Measurements from ENCODE around the gene SLC1A7.
A peak's percentile ranks its signal among the peaks of the same experiment; 100 is the strongest.

The SLC1A7 gene

GRCh38 chr1:53176452-53177208, 34.2 kb upstream of the SLC1A7 start:
- DNase-seq (ENCODE audit: low read depth): no peak
- TF ChIP-seq, protein P1, sequence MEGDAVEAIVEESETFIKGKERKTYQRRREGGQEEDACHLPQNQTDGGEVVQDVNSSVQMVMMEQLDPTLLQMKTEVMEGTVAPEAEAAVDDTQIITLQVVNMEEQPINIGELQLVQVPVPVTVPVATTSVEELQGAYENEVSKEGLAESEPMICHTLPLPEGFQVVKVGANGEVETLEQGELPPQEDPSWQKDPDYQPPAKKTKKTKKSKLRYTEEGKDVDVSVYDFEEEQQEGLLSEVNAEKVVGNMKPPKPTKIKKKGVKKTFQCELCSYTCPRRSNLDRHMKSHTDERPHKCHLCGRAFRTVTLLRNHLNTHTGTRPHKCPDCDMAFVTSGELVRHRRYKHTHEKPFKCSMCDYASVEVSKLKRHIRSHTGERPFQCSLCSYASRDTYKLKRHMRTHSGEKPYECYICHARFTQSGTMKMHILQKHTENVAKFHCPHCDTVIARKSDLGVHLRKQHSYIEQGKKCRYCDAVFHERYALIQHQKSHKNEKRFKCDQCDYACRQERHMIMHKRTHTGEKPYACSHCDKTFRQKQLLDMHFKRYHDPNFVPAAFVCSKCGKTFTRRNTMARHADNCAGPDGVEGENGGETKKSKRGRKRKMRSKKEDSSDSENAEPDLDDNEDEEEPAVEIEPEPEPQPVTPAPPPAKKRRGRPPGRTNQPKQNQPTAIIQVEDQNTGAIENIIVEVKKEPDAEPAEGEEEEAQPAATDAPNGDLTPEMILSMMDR (IDR thresholded peaks at IDR 0.05; ENCODE audit: low read depth, low read length, missing control alignments): no peak
- in situ Hi-C loops (cut with HindIII; ENCODE audit: low sequenced_read_pairs): no loop called here
- no peak overlapping the region for H3K4me3 ChIP-seq (ENCODE audit: low read depth, low read length)

- TF ChIP-seq, protein P1 (IDR thresholded peaks at IDR 0.05; ENCODE audit: low read depth, low read length, missing control alignments): no peak
- in situ Hi-C loops (cut with HindIII; ENCODE audit: low sequenced_read_pairs): no loop called here
- no peak overlapping the region for H3K4me3 ChIP-seq (ENCODE audit: low read depth, low read length)
- no peak for DNase-seq (ENCODE audit: low read depth)
Measured at GRCh38 chr1:53174971-53175913, 32.8 kb upstream of the SLC1A7 start.

DNA sequence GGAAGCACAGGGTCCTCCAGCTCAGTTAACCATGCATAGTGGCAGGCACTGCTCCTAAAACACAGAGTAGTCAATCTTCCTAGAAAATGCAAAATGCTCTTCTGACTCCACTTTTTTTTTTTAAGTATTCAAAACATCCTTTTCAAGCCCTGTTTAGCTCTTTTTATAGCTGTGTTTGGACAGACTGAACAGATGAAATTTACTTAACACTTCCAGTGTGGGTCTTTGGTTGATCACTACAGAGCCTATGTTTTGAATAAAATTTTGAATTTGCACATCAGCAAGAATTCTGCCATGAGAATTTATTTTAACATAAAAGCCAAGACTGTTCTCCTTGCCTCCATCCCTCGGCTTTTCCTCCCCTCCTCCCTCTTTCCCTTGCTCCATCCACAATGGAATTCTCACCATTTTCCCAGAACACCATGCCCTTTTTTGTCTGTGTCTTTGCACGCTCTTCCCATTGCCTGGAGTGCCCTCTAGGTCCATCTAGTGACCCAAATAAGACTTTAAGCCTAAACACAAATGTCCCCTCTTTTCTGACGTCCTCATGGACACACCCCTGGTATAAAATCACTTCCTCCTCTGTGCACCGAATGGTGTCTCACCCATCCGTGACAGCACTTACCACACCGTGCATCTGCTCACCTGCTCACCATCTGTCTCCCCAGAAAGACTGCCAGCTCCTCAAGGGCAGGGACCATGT, 30.1 kb upstream of the SLC1A7 start:
- TF ChIP-seq, protein P1 (IDR thresholded peaks at IDR 0.05; ENCODE audit: low read depth, low read length, missing control alignments): peak; percentile 13
- no peak for DNase-seq (ENCODE audit: low read depth)
- no peak overlapping the region for H3K4me3 ChIP-seq (ENCODE audit: low read depth, low read length)
- in situ Hi-C loops (cut with HindIII; ENCODE audit: low sequenced_read_pairs): no loop called here

GRCh38 chr1:53166912-53167311, 24.5 kb upstream of the SLC1A7 start:
- no peak for DNase-seq (ENCODE audit: low read depth)
- TF ChIP-seq, protein P1 (IDR thresholded peaks at IDR 0.05; ENCODE audit: low read depth, low read length, missing control alignments): no peak

DNA sequence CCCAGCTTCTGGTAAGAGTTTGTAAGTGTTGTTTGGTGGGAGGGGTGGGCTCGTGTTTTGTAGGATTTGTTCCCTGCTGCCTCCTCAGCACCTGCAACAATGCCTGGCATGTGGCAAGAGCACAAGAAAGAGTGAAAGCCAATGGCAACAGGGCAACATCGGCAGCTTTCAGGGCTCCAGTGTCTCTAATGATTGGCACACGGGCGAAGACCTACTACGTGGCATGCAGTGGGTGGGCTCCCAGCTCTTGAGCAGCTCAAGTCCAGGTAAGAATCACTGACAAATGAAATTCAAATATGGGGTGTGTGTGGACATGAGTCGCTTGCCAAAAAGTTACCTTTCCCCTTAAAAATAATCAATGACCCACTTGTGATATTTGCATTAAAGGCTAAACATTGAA, 23.9 kb upstream of the SLC1A7 start:
- DNase-seq (ENCODE audit: low read depth): no peak
- in situ Hi-C loops (cut with HindIII; ENCODE audit: low sequenced_read_pairs): no loop called here
- TF ChIP-seq, protein P1 (IDR thresholded peaks at IDR 0.05; ENCODE audit: low read depth, low read length, missing control alignments): no peak
- H3K4me3 ChIP-seq (ENCODE audit: low read depth, low read length): no peak overlapping the region

More at GRCh38 chr1:53166912-53167311, 24.5 kb upstream of the SLC1A7 start:
- in situ Hi-C loops (cut with HindIII; ENCODE audit: low sequenced_read_pairs): no loop called here
- no peak overlapping the region for H3K4me3 ChIP-seq (ENCODE audit: low read depth, low read length)

GRCh38 chr1:53165408-53165961, 23.0 kb upstream of the SLC1A7 start:
- DNase-seq (ENCODE audit: low read depth): no peak
- TF ChIP-seq, protein P1 (IDR thresholded peaks at IDR 0.05; ENCODE audit: low read depth, low read length, missing control alignments): no peak
- H3K4me3 ChIP-seq (ENCODE audit: low read depth, low read length): no peak overlapping the region
- in situ Hi-C loops (cut with HindIII; ENCODE audit: low sequenced_read_pairs): no loop called here
